ENCODE data around the gene SPPL3. TPM values are rescaled to one million over a fixed set of nuclear protein-coding genes. Genes with fewer than 3 reads are reported as not detected.

The SPPL3 gene
- total and polyA plus RNA-seq, 7 donors = 7.3 to 24.2 (median 17.5) TPM

DNA sequence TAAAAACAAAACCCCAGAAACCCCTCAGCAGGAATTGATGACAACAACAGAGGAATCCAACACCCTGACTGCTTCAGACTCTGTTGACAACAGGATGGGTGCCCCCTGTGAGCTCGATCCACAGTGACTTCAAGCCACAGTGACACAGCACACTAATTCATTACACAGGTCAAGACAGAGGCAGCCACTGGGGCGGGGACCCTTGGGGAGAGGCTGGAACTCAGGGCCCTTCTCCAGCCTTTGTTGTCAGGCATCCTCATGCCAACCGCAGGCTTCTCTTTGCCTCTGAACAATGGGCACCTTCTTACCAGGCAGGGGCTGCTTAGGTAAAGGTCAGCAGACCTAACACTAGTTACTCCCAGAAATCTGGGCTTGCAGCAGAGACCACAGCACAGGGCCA lies 140.9 kb downstream of the SPPL3 start:
- DNase-seq (no peak), ATAC-seq (no peak)
- WGBS, 3 donors = 74 to 86% (median 80%) methylated on average over 3 of the region's 3 CpGs
- intact Hi-C loops (cut with DNase I) = loop anchor here in 1 of 2 donors (10.0 kb wide), 1 partner anchor 72 kb away; no protein-coding TSS in a partner anchor
- Histone ChIP-seq H3K4me1 (peaks cover 40% of the 10 kb centered on the region), H3K36me3 (ENCODE audit: insufficient read depth in 1 of 2, low read depth in 1 of 2) (peaks cover 9 to 56% of the 10 kb centered on the region in 2 donors), H3K27ac (peak overlapping the region; percentile 87), H3K4me3 (no peak overlapping the region), H3K27me3 (ENCODE audit: insufficient read depth in 3 of 3, low read length in 2 of 3) (no peaks in the 10 kb centered on the region), H3K9me3 (no peaks in the 10 kb centered on the region)
- TF ChIP-seq, protein P1, sequence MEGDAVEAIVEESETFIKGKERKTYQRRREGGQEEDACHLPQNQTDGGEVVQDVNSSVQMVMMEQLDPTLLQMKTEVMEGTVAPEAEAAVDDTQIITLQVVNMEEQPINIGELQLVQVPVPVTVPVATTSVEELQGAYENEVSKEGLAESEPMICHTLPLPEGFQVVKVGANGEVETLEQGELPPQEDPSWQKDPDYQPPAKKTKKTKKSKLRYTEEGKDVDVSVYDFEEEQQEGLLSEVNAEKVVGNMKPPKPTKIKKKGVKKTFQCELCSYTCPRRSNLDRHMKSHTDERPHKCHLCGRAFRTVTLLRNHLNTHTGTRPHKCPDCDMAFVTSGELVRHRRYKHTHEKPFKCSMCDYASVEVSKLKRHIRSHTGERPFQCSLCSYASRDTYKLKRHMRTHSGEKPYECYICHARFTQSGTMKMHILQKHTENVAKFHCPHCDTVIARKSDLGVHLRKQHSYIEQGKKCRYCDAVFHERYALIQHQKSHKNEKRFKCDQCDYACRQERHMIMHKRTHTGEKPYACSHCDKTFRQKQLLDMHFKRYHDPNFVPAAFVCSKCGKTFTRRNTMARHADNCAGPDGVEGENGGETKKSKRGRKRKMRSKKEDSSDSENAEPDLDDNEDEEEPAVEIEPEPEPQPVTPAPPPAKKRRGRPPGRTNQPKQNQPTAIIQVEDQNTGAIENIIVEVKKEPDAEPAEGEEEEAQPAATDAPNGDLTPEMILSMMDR (IDR thresholded peaks at IDR 0.05) = no peak

- intact Hi-C loops (cut with DNase I) = loop anchor here in 1 of 2 donors (10.0 kb wide), 1 partner anchor 73 kb away; no protein-coding TSS in a partner anchor
- TF ChIP-seq, protein P1 (IDR thresholded peaks at IDR 0.05) = no peak
- DNase-seq (no peak), ATAC-seq (no peak)
- Histone ChIP-seq H3K4me1 (peaks cover 45% of the 10 kb centered on the region), H3K27ac (peak overlapping the region; percentile 87), H3K4me3 (peak overlapping the region; percentile 41), H3K27me3 (ENCODE audit: insufficient read depth in 3 of 3, low read length in 2 of 3) (no peaks in the 10 kb centered on the region), H3K9me3 (no peaks in the 10 kb centered on the region), H3K36me3 (ENCODE audit: insufficient read depth in 1 of 2, low read depth in 1 of 2) (peaks cover 8 to 45% of the 10 kb centered on the region in 2 donors)
- WGBS, 3 donors = 47 to 49% (median 47%) methylated on average over 6 of the region's 6 CpGs
Observed at GRCh38 chr12:120762086-120762485, 142.1 kb downstream of the SPPL3 start.

DNA sequence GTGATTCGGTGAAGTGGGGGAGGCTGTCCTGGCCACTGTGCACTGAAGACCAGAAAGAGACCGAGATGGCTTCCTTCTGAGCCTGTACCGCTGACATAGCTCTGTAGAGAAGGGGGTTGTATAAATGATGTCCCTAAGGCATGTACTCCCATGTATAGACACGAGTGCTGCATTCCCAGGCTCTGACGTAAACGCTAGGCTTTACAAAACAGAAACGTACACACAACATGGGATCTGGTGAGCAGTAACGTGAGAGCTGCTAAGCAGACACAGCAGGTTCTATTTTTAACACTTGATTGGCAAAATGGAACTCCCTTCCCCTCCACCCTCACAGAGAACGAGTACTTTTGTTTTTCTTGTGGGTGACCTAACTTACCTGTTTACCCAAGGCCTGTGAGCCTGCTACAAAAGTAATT lies 142.6 kb downstream of the SPPL3 start:
- WGBS, 3 donors = 19 to 22% (median 20%) methylated on average over 9 of the region's 9 CpGs
- Histone ChIP-seq H3K36me3 (ENCODE audit: insufficient read depth in 1 of 2, low read depth in 1 of 2) (peaks cover 3 to 39% of the 10 kb centered on the region in 2 donors), H3K27ac (peak overlapping the region; percentile 87), H3K9me3 (no peaks in the 10 kb centered on the region), H3K4me3 (peak overlapping the region; percentile 41), H3K4me1 (peaks cover 45% of the 10 kb centered on the region), H3K27me3 (ENCODE audit: insufficient read depth in 3 of 3, low read length in 2 of 3) (no peaks in the 10 kb centered on the region)
- ATAC-seq (peak; percentile 78 to 87 (median 82)), DNase-seq (no peak)
- TF ChIP-seq, protein P1 (IDR thresholded peaks at IDR 0.05) = no peak
- intact Hi-C loops (cut with DNase I) = loop anchor here in 1 of 2 donors (10.0 kb wide), 1 partner anchor 73 kb away; no protein-coding TSS in a partner anchor

DNA sequence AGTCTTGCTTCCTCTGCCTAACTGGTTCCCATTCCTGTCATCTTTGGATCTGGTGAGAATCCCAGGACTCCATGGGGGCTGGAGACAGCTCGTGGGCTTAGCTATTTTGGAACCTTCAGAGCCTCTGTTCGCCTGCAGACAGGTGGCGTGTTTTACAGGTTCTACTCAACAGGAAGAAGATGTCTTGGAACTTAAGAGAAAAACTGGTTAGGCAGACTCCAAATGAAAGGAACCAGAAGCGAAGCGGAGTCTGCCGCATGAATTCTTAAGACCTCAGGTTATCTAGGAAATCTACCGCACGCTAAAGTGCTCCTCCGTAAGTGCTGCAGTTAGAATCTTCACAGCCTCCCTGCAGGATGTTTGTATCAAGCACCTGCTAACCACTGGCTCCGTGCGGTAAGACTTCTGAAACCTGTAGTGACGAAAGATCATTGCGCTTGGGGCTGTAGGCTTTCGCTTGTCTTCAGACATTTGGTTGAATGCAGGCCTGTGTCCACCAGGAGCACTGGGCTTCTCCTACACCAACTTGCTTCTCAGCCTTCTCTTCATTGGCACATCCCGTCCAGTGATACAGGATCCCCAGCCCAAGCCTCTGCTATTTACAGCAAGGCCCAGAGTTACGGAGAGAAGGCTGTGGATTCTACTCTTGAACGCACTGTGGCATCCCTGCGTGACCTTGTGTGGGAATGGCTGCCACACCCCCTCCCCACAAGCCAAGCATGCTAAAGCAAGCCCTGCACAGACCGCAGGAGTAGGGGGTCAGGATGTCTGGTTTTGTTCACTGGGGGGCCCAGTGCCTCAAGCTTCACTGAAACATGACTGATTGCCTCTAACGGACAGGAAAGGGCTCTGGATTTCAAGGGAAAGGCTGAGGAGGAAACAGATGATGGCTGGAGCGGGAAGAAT lies 143.6 kb downstream of the SPPL3 start:
- intact Hi-C loops (cut with DNase I) = loop anchor here in 1 of 2 donors (10.0 kb wide), 1 partner anchor 74 kb away; no protein-coding TSS in a partner anchor
- peak overlapping the region; percentile 87 for H3K27ac ChIP-seq
- ATAC-seq (peak; percentile 57 to 76 (median 74)), DNase-seq (no peak)
- peaks cover 3 to 32% of the 10 kb centered on the region in 2 donors for H3K36me3 ChIP-seq (ENCODE audit: insufficient read depth in 1 of 2, low read depth in 1 of 2)
- peak overlapping the region; percentile 41 for H3K4me3 ChIP-seq
- WGBS, 3 donors = 62 to 74% (median 63%) methylated on average over 21 of the region's 21 CpGs
- TF ChIP-seq, protein P1 (IDR thresholded peaks at IDR 0.05) = no peak
- H3K27me3 ChIP-seq (ENCODE audit: insufficient read depth in 3 of 3, low read length in 2 of 3) = no peaks in the 10 kb centered on the region
- H3K4me1 ChIP-seq = peaks cover 45% of the 10 kb centered on the region
- no peaks in the 10 kb centered on the region for H3K9me3 ChIP-seq
